BLaER1 (cell line): Measurements from ENCODE around the gene TBC1D3B.

Experiments
- H3K27ac ChIP-seq: shearing (Covaris generic); formaldehyde crosslinking; 2 replicates; pipeline ENCODE4 v1.8.1; 2022
- H3K27me3 ChIP-seq: shearing (Covaris generic); formaldehyde crosslinking; 2 replicates; pipeline ENCODE4 v1.8.1; 2022
- H3K36me3 ChIP-seq: shearing (Covaris generic); formaldehyde crosslinking; 2 replicates; pipeline ENCODE4 v1.8.1; 2022
- H3K4me1 ChIP-seq: shearing (Covaris generic); formaldehyde crosslinking; 2 replicates; pipeline ENCODE4 v1.8.1; 2022
- H3K4me2 ChIP-seq: shearing (Covaris generic); formaldehyde crosslinking; 2 replicates; pipeline ENCODE4 v1.8.1; 2022
- H3K4me3 ChIP-seq: shearing (Covaris generic); formaldehyde crosslinking; 2 replicates; pipeline ENCODE4 v1.8.1; 2022
- H3K9ac ChIP-seq: shearing (Covaris generic); formaldehyde crosslinking; 2 replicates; pipeline ENCODE4 v1.8.1; 2022
- H3K9me3 ChIP-seq: shearing (Covaris generic); formaldehyde crosslinking; 2 replicates; pipeline ENCODE4 v1.8.1; 2022
- H4K20me1 ChIP-seq: shearing (Covaris generic); formaldehyde crosslinking; 2 replicates; pipeline ENCODE4 v1.8.1; 2022
- Cebpa-rat ChIP-seq: shearing (Covaris generic); IDR thresholded peaks from 2 replicates; pipeline ENCODE4 v1.8.1; 2022

Gene TBC1D3B

DNA sequence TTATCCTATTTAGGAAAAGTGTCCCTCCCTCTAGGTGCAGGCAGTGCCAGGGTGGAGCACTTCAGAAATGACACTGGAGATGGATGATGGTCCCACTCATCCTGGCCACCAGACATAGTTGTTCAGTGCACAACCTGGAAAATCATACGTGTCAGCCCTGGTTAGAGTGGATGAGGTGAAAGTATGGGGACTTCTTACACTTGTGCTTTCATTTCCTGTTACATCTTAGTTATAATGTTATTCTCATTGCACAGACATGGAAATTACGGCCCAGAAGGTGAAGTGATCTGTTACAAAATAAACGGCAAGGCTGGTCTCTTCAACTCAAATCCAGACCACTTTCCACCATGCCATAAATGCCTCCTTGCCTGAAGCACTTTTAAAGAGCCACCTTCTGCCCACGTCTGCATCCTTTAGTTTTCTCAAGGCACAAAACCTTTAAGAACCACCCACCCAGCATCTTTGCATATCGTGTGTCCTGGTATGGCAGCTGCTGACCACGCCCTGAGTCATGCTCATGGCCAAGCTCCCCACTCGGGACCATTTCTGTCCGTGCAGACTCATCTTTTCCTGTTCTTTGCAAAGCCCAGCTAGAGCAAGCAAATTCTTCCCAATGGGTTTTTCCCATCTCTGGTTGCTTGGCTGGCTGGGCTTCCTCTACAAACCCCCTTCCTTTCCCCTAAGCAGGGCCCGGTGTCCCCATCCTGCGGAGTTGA, 22.4 kb downstream of the TBC1D3B start:
- H3K36me3 ChIP-seq: no peaks in the 10 kb centered on the region
- H3K9me3 ChIP-seq: no peaks in the 10 kb centered on the region
- H3K4me1 ChIP-seq: no peaks in the 10 kb centered on the region
- H3K27me3 ChIP-seq: no peaks in the 10 kb centered on the region
- no peak overlapping the region for H3K9ac ChIP-seq
- H3K27ac ChIP-seq: no peak overlapping the region
- no peak overlapping the region for H3K4me2 ChIP-seq
- no peak for TF ChIP-seq Cebpa-rat
- H4K20me1 ChIP-seq: no peaks in the 10 kb centered on the region
- H3K4me3 ChIP-seq: no peak overlapping the region

DNA sequence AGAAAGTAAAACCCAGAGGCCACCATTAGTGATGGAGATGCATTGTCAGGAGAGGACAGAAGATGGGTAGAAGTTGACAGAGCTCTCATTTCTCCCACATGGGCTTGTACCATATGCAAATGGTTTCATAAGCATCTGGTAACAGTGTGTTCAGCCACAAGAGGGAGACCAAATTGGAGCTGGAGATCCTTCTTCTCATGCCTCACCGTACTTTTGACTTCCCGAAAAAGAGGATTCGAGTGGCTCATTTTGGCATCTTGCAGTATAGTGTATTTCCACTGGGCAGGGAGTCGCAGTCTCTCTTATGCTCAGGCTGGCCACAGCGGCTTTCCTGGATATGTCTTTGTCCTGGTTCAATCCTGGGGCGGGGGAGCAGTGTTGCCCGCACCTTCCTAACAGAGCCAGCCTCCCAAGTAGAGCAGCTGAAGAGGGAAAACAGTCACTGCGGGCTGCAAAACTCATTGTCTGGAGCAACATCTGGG, 23.8 kb downstream of the TBC1D3B start:
- no peak for TF ChIP-seq Cebpa-rat
- Histone ChIP-seq H3K27me3 (no peaks in the 10 kb centered on the region), H3K27ac (no peak overlapping the region), H3K4me1 (no peaks in the 10 kb centered on the region), H3K9ac (no peak overlapping the region), H3K4me3 (no peak overlapping the region), H4K20me1 (no peaks in the 10 kb centered on the region), H3K9me3 (no peaks in the 10 kb centered on the region), H3K4me2 (no peak overlapping the region), H3K36me3 (no peaks in the 10 kb centered on the region)

GRCh38 chr17:36151891-36152638, 24.4 kb downstream of the TBC1D3B start:
- Histone ChIP-seq H3K9ac (no peak overlapping the region), H3K27ac (no peak overlapping the region), H3K4me1 (no peaks in the 10 kb centered on the region), H4K20me1 (no peaks in the 10 kb centered on the region), H3K4me3 (no peak overlapping the region), H3K4me2 (no peak overlapping the region), H3K9me3 (no peaks in the 10 kb centered on the region), H3K36me3 (no peaks in the 10 kb centered on the region), H3K27me3 (no peaks in the 10 kb centered on the region)
- TF ChIP-seq Cebpa-rat: no peak

DNA sequence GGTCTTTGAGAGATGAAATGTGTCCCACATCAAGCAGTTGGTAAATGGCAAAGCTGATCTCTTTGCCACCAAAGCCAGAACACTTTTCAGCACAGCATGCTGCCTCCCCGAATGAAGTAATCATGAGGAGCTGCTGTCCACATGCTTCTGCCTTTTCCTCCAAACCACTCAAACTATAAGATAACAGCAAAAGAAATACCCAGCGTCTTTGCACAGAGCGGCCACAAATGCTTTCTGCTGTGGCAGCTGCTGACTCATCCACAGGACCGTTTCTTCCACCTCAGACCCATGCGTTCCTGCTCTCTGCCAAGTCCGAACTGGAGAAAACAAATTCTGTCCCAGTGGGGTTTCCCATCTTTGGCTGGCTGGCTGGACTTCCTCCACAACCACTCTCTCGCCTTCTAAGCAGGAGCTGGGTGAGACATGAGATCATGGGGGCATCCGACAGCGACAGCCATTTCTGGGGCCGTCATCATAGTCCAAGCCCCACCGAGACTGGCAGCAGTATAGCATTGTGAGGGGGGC, 27.1 kb downstream of the TBC1D3B start:
- no peak overlapping the region for H3K9ac ChIP-seq
- H3K27me3 ChIP-seq: no peaks in the 10 kb centered on the region
- no peaks in the 10 kb centered on the region for H3K9me3 ChIP-seq
- TF ChIP-seq Cebpa-rat: no peak
- no peak overlapping the region for H3K27ac ChIP-seq
- H4K20me1 ChIP-seq: no peaks in the 10 kb centered on the region
- no peaks in the 10 kb centered on the region for H3K36me3 ChIP-seq
- H3K4me2 ChIP-seq: no peak overlapping the region
- H3K4me1 ChIP-seq: no peaks in the 10 kb centered on the region
- no peak overlapping the region for H3K4me3 ChIP-seq

- Histone ChIP-seq H3K36me3 (no peaks in the 10 kb centered on the region), H3K9ac (no peak overlapping the region), H3K27me3 (no peaks in the 10 kb centered on the region), H3K4me2 (no peak overlapping the region), H4K20me1 (no peaks in the 10 kb centered on the region), H3K4me1 (no peaks in the 10 kb centered on the region), H3K27ac (no peak overlapping the region), H3K4me3 (no peak overlapping the region), H3K9me3 (no peaks in the 10 kb centered on the region)
- no peak for TF ChIP-seq Cebpa-rat
Measured at GRCh38 chr17:36148559-36149295, 27.7 kb downstream of the TBC1D3B start.

DNA sequence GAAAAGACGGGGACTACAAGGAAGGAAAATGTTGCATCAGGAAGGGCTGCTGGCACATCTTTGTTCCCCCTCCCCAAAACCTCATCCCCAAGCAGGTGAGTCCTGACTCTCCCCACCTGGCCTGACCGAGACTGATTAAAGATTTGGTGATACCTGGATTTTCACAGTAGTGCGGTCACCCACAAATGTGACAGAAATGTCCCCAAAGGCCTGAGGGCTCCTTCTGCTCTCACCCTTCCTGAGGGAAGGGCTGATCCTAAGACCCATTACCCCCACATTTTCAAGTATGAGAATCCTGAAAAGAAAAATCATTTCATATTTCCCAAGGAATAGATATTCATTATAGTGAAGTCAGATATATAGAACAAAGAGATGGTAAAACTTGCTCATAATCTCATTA, 28.8 kb downstream of the TBC1D3B start:
- H3K9ac ChIP-seq: no peak overlapping the region
- H3K9me3 ChIP-seq: no peaks in the 10 kb centered on the region
- no peaks in the 10 kb centered on the region for H3K4me1 ChIP-seq
- H3K36me3 ChIP-seq: no peaks in the 10 kb centered on the region
- no peak overlapping the region for H3K4me3 ChIP-seq
- no peak overlapping the region for H3K4me2 ChIP-seq
- no peaks in the 10 kb centered on the region for H4K20me1 ChIP-seq
- H3K27ac ChIP-seq: no peak overlapping the region
- H3K27me3 ChIP-seq: no peaks in the 10 kb centered on the region
- TF ChIP-seq Cebpa-rat: no peak

- no peak for TF ChIP-seq Cebpa-rat
- no peaks in the 10 kb centered on the region for H3K27me3 ChIP-seq
- H3K4me1 ChIP-seq: no peaks in the 10 kb centered on the region
- no peak overlapping the region for H3K9ac ChIP-seq
- H3K4me3 ChIP-seq: no peak overlapping the region
- H3K27ac ChIP-seq: no peak overlapping the region
- no peaks in the 10 kb centered on the region for H3K9me3 ChIP-seq
- no peaks in the 10 kb centered on the region for H4K20me1 ChIP-seq
- H3K36me3 ChIP-seq: no peaks in the 10 kb centered on the region
- H3K4me2 ChIP-seq: no peak overlapping the region
Measured at GRCh38 chr17:36144981-36145729, 31.3 kb downstream of the TBC1D3B start.

GRCh38 chr17:36144014-36144413, 32.4 kb downstream of the TBC1D3B start:
- H3K27ac ChIP-seq: no peak overlapping the region
- H3K36me3 ChIP-seq: no peaks in the 10 kb centered on the region
- no peaks in the 10 kb centered on the region for H3K27me3 ChIP-seq
- H3K4me2 ChIP-seq: no peak overlapping the region
- no peak for TF ChIP-seq Cebpa-rat
- H3K4me3 ChIP-seq: no peak overlapping the region
- no peak overlapping the region for H3K9ac ChIP-seq
- no peaks in the 10 kb centered on the region for H3K4me1 ChIP-seq
- no peaks in the 10 kb centered on the region for H4K20me1 ChIP-seq
- no peaks in the 10 kb centered on the region for H3K9me3 ChIP-seq

- no peaks in the 10 kb centered on the region for H3K36me3 ChIP-seq
- H3K27ac ChIP-seq: no peak overlapping the region
- no peak for TF ChIP-seq Cebpa-rat
- H4K20me1 ChIP-seq: no peaks in the 10 kb centered on the region
- H3K4me1 ChIP-seq: no peaks in the 10 kb centered on the region
- no peak overlapping the region for H3K4me2 ChIP-seq
- no peaks in the 10 kb centered on the region for H3K27me3 ChIP-seq
- peaks cover 5% of the 10 kb centered on the region for H3K9me3 ChIP-seq
- H3K4me3 ChIP-seq: no peak overlapping the region
- no peak overlapping the region for H3K9ac ChIP-seq
Measured at GRCh38 chr17:36142806-36143205, 33.6 kb downstream of the TBC1D3B start.
